Neural cell (in vitro differentiated cells): ENCODE results near the gene STON2. TPM values are rescaled to one million over a fixed set of nuclear protein-coding genes. Genes with fewer than 3 reads are reported as not detected.
"Not testable (repeated sequence)": the region's sequence is repeated elsewhere in the genome, so short reads cannot be mapped to it uniquely, and the experiment has no call there.

ENCODE experiments used
- H2AFZ ChIP-seq: fragments of 200-600, 300-800 bp; sonication (generic), shearing (Covaris generic); 2 replicates; pipeline ENCODE4 v1.6.0; 2014; ENCODE audit warnings: low read depth, mild to moderate bottlenecking, antibody characterized with exemption, low read length, moderate library complexity
- H3F3A ChIP-seq: fragments of 200-600 bp; shearing (Covaris generic); 2 replicates; pipeline ENCODE4 v1.6.1; 2016; ENCODE audit warnings: mild to moderate bottlenecking, moderate library complexity, mixed read lengths, antibody characterized with exemption, low read length; ENCODE audit not compliant: insufficient read depth, poor library complexity, severe bottlenecking
- H3K27ac ChIP-seq: fragments of 200-600, 300-800 bp; sonication (generic), shearing (Covaris generic); 2 replicates; pipeline ENCODE4 v1.5.1; 2014; ENCODE audit warnings: mild to moderate bottlenecking, low read length, moderate library complexity
- H3K27me3 ChIP-seq: fragments of 300-800, 200-600 bp; sonication (generic), shearing (Covaris generic); 2 replicates; pipeline ENCODE4 v1.6.0; 2014; ENCODE audit warnings: mild to moderate bottlenecking, low read depth, low read length, moderate library complexity; ENCODE audit not compliant: insufficient read depth
- H3K36me3 ChIP-seq: fragments of 300-800, 200-600 bp; sonication (generic), shearing (Covaris generic); 2 replicates; pipeline ENCODE4 v1.5.1; 2014; ENCODE audit warnings: mild to moderate bottlenecking, antibody characterized with exemption, low read length, moderate library complexity; ENCODE audit not compliant: insufficient read depth
- H3K4me2 ChIP-seq: fragments of 300-800, 200-600 bp; sonication (generic), shearing (Covaris generic); 2 replicates; pipeline ENCODE4 v1.6.0; 2014; ENCODE audit warnings: mild to moderate bottlenecking, low read length
- H3K4me3 ChIP-seq: fragments of 300-800, 200-600 bp; sonication (generic), shearing (Covaris generic); 2 replicates; pipeline ENCODE4 v1.5.1; 2014; ENCODE audit warnings: mild to moderate bottlenecking, low read length, moderate library complexity
- H3K79me2 ChIP-seq: fragments of 200-600 bp; shearing (Covaris generic); replicated peaks from 2 replicates; pipeline ENCODE4 v1.6.0; 2014; ENCODE audit warnings: mild to moderate bottlenecking, low read length, moderate library complexity; ENCODE audit not compliant: insufficient read depth
- H3K9ac ChIP-seq: fragments of 300-800, 200-600 bp; sonication (generic), shearing (Covaris generic); 2 replicates; pipeline ENCODE4 v1.6.1; 2016; ENCODE audit warnings: mild to moderate bottlenecking, low read length, mixed read lengths
- H3K9me2 ChIP-seq: fragments of 200-600 bp; shearing (Covaris generic); 2 replicates; pipeline ENCODE4 v1.6.1; 2016; ENCODE audit warnings: mild to moderate bottlenecking, low read length, mixed read lengths; ENCODE audit not compliant: insufficient read depth
- H3K9me3 ChIP-seq: fragments of 200-600, 300-800 bp; sonication (generic), shearing (Covaris generic); 2 replicates; pipeline ENCODE4 v1.6.1; 2016; ENCODE audit warnings: mild to moderate bottlenecking, mixed run types, low read length, moderate library complexity, mixed read lengths
- H4K20me1 ChIP-seq: fragments of 200-600 bp; shearing (Covaris generic); 2 replicates; pipeline ENCODE4 v1.6.1; 2016; ENCODE audit warnings: mild to moderate bottlenecking, mixed run types; ENCODE audit not compliant: insufficient read depth
- EP300 ChIP-seq: fragments of 450-650 bp; conservative IDR thresholded peaks from 2 replicates; pipeline ENCODE4 v1.6.1; 2014; ENCODE audit warnings: antibody characterized with exemption, mild to moderate bottlenecking, moderate library complexity; ENCODE audit not compliant: poor library complexity, severe bottlenecking
- EZH2 ChIP-seq: fragments of 200-600, 300-800 bp; shearing (Covaris generic), sonication (generic); IDR thresholded peaks from 2 replicates; pipeline ENCODE4 v1.6.1; 2014; ENCODE audit warnings: antibody characterized with exemption, low read length, borderline replicate concordance, mild to moderate bottlenecking; ENCODE audit not compliant: insufficient read depth, poor library complexity, severe bottlenecking
- MXI1 ChIP-seq: fragments of 450-650 bp; conservative IDR thresholded peaks from 2 replicates; pipeline ENCODE4 v1.6.1; 2014; ENCODE audit warnings: antibody characterized with exemption, mild to moderate bottlenecking; ENCODE audit not compliant: poor library complexity, severe bottlenecking
- POLR2AphosphoS5 ChIP-seq: IDR thresholded peaks from 2 replicates; pipeline ENCODE4 v1.6.1; 2012
- RAD21 ChIP-seq: fragments of 450-650 bp; conservative IDR thresholded peaks from 2 replicates; pipeline ENCODE4 v1.6.1; 2014; ENCODE audit warnings: antibody characterized with exemption, mild to moderate bottlenecking, moderate library complexity
- REST ChIP-seq: IDR thresholded peaks from 2 replicates; pipeline ENCODE4 v1.6.1; 2012; ENCODE audit warnings: borderline replicate concordance
- SMC3 ChIP-seq: fragments of 450-650 bp; conservative IDR thresholded peaks from 2 replicates; pipeline ENCODE4 v1.6.1; 2014; ENCODE audit warnings: antibody characterized with exemption, mild to moderate bottlenecking, moderate library complexity; ENCODE audit not compliant: poor library complexity
- TAF1 ChIP-seq: IDR thresholded peaks from 2 replicates; pipeline ENCODE4 v1.6.1; 2012; ENCODE audit warnings: low read depth
- polyA plus RNA-seq: library from polyadenylated mRNA; depleted of rRNA; stranded (reverse); fragments of >200 nt; gene quantifications from 2 replicates; pipeline ENCODE4 v1.2.3, GENCODE V29; 2014
- TF ChIP-seq, protein P1 (sequence below): fragments of 450-650 bp; IDR thresholded peaks from 2 replicates; pipeline ENCODE4 v1.5.1; 2014; ENCODE audit warnings: antibody characterized with exemption, mild to moderate bottlenecking, moderate library complexity; ENCODE audit not compliant: poor library complexity, severe bottlenecking

The STON2 gene
- polyA plus RNA-seq, 1 donor from 2014 or later = 11.3 TPM

DNA sequence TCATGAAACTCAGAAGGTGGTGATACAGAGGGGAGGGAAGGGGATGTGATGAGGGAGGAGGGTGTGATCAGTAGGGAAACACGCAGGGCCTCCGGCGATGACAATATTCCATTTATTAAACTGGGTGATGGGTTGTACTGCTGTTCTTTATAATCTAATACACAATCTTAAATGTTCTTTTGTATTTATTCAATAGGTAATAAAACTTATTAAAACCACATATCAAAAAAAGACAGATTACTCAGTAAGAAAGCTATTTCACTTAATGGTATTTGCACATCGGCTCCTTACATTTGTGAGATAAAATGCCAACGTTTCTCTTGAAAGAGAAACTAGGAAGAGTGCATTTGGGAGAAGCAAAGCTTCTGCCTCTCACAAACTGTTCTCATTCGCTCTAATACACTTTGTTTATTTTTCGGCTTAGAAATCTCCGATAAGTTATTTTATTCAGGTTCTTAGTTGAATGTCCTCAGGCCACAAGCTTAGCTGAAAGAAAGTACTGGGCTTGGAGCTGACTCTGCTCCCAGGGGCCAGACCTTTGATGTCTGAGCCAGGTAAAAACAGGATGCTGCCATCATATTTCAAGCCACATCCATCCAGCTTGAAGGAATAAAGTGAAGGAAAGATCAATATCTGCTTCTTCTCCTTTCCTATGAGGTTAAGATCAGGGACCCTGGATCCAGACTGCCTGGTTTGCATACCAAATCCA is 17.5 kb downstream of the STON2 start:
- Histone ChIP-seq H2AFZ (no peak overlapping the region), H3K27me3 (no peaks in the 10 kb centered on the region), H4K20me1 (no peaks in the 10 kb centered on the region), H3K4me2 (no peak overlapping the region), H3K79me2 (no peaks in the 10 kb centered on the region), H3K9ac (no peak overlapping the region), H3K27ac (no peak overlapping the region), H3K4me3 (no peak overlapping the region), H3K9me2 (no peaks in the 10 kb centered on the region), H3K9me3 (no peaks in the 10 kb centered on the region), H3K36me3 (no peaks in the 10 kb centered on the region), H3F3A (no peaks in the 10 kb centered on the region)
- TF ChIP-seq EZH2 (no peak), TAF1 (no peak)

GRCh38 chr14:81380009-81380408 is 20.1 kb downstream of the STON2 start:
- H3K4me2 ChIP-seq, H2AFZ ChIP-seq, H3K27me3 ChIP-seq, H3K9ac ChIP-seq, H3K9me3 ChIP-seq, H3F3A ChIP-seq, H3K9me2 ChIP-seq, H3K79me2 ChIP-seq, H3K27ac ChIP-seq, H3K36me3 ChIP-seq, H3K4me3 ChIP-seq, H4K20me1 ChIP-seq: not testable (repeated sequence)

- no peak overlapping the region for H3K27ac ChIP-seq
- TF ChIP-seq EZH2 = no peak
- H3K9me3 ChIP-seq = no peaks in the 10 kb centered on the region
- H2AFZ ChIP-seq = no peak overlapping the region
- peaks cover 4% of the 10 kb centered on the region for H3K36me3 ChIP-seq
- H3F3A ChIP-seq = no peaks in the 10 kb centered on the region
- no peaks in the 10 kb centered on the region for H3K27me3 ChIP-seq
- no peaks in the 10 kb centered on the region for H3K9me2 ChIP-seq
- no peak overlapping the region for H3K9ac ChIP-seq
- no peaks in the 10 kb centered on the region for H3K79me2 ChIP-seq
- no peak overlapping the region for H3K4me2 ChIP-seq
- H4K20me1 ChIP-seq = no peaks in the 10 kb centered on the region
- H3K4me3 ChIP-seq = no peak overlapping the region
Measured at GRCh38 chr14:81371802-81372201, 28.3 kb downstream of the STON2 start.

DNA sequence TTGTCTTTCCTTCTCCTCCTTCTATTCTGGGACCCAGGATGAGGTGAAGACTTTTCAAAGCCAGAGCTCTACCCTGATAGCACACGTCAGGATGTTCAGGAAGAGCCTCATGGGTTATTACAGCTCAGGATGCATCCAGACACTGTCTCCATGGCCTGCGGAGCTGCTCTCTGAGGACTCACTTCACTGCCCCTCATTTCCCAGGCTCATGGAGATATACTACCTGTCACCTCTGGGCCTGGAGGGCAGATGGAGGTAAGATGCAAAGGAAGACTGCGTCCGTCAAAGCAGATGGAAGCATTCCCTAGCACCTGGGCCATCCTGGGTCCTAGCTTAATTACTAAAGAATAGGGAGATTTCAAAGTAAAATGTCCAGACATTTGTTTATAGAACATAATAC is 32.6 kb downstream of the STON2 start:
- Histone ChIP-seq H3K9ac (no peak overlapping the region), H4K20me1 (no peaks in the 10 kb centered on the region), H3K36me3 (peaks cover 4% of the 10 kb centered on the region), H2AFZ (no peak overlapping the region), H3K79me2 (no peaks in the 10 kb centered on the region), H3K9me3 (no peaks in the 10 kb centered on the region), H3K27ac (no peak overlapping the region), H3K27me3 (no peaks in the 10 kb centered on the region), H3K4me2 (no peak overlapping the region), H3K4me3 (no peak overlapping the region), H3F3A (no peaks in the 10 kb centered on the region), H3K9me2 (no peaks in the 10 kb centered on the region)
- TF ChIP-seq, protein P1, sequence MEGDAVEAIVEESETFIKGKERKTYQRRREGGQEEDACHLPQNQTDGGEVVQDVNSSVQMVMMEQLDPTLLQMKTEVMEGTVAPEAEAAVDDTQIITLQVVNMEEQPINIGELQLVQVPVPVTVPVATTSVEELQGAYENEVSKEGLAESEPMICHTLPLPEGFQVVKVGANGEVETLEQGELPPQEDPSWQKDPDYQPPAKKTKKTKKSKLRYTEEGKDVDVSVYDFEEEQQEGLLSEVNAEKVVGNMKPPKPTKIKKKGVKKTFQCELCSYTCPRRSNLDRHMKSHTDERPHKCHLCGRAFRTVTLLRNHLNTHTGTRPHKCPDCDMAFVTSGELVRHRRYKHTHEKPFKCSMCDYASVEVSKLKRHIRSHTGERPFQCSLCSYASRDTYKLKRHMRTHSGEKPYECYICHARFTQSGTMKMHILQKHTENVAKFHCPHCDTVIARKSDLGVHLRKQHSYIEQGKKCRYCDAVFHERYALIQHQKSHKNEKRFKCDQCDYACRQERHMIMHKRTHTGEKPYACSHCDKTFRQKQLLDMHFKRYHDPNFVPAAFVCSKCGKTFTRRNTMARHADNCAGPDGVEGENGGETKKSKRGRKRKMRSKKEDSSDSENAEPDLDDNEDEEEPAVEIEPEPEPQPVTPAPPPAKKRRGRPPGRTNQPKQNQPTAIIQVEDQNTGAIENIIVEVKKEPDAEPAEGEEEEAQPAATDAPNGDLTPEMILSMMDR = no peak
- no peak for TF ChIP-seq EZH2
- no peak for TF ChIP-seq SMC3
- no peak for TF ChIP-seq EP300
- no peak for TF ChIP-seq TAF1
- no peak for TF ChIP-seq RAD21
- TF ChIP-seq MXI1 = no peak
- no peak for TF ChIP-seq REST
- no peak for TF ChIP-seq POLR2AphosphoS5
